Fibroblast of lung (primary cell): ENCODE measurements around the gene TUBA4A. TPM values are rescaled to one million over a fixed set of nuclear protein-coding genes. Genes with fewer than 3 reads are reported as not detected.

ENCODE experiments used
- DNase-seq, 2 donors: peaks; one replicate each; pipeline versions ENCODE4 v3.0.0 to v3.0.0-alpha.2; 2010; ENCODE audit warnings: low read depth in 2 of 2
- H2AFZ ChIP-seq: 2 replicates; pipeline ENCODE4 v1.5.1; 2012; ENCODE audit warnings: low read length, control low read depth, inconsistent platforms
- H3K27ac ChIP-seq: 2 replicates; pipeline ENCODE4 v1.5.1; 2011; ENCODE audit warnings: low read length, control low read depth; ENCODE audit not compliant: insufficient read depth
- H3K27me3 ChIP-seq: 2 replicates; pipeline ENCODE4 v1.5.1; 2011; ENCODE audit warnings: mild to moderate bottlenecking, low read length; ENCODE audit not compliant: control insufficient read depth, insufficient read depth
- H3K36me3 ChIP-seq: 2 replicates; pipeline ENCODE4 v1.5.1; 2011; ENCODE audit warnings: low read length; ENCODE audit not compliant: control insufficient read depth, insufficient read depth
- H3K4me1 ChIP-seq: 2 replicates; pipeline ENCODE4 v1.5.1; 2011; ENCODE audit warnings: low read length; ENCODE audit not compliant: control insufficient read depth, insufficient read depth; ENCODE audit errors: extremely low read depth
- H3K4me2 ChIP-seq: 2 replicates; pipeline ENCODE4 v1.5.1; 2011; ENCODE audit warnings: low read length, control low read depth; ENCODE audit not compliant: insufficient read depth; ENCODE audit errors: extremely low read depth
- H3K4me3 ChIP-seq, 4 experiments: fragments of 200-600 bp in 1 of 4; sonication (generic) in 1 of 4; replicated peaks in 1 of 4; 2 replicates each; pipeline ENCODE4 v1.5.1; 2011 to 2016; ENCODE audit warnings: low read length in 4 of 4, low read depth in 3 of 4, mild to moderate bottlenecking in 3 of 4, control low read depth in 2 of 4, inconsistent platforms in 1 of 4, mixed read lengths in 1 of 4; ENCODE audit not compliant: insufficient read depth in 1 of 4; ENCODE audit errors: control extremely low read depth in 1 of 4
- H3K79me2 ChIP-seq: 2 replicates; pipeline ENCODE4 v1.5.1; 2012; ENCODE audit warnings: mild to moderate bottlenecking, low read length, inconsistent platforms; ENCODE audit not compliant: control insufficient read depth, insufficient read depth
- H3K9ac ChIP-seq: 2 replicates; pipeline ENCODE4 v1.5.1; 2011; ENCODE audit warnings: mild to moderate bottlenecking, low read length, control low read depth; ENCODE audit not compliant: insufficient read depth
- H3K9me3 ChIP-seq: 2 replicates; pipeline ENCODE4 v1.5.1; 2012; ENCODE audit warnings: low read depth, low read length; ENCODE audit not compliant: control insufficient read depth, insufficient read depth
- H4K20me1 ChIP-seq: 2 replicates; pipeline ENCODE4 v1.5.1; 2011; ENCODE audit warnings: low read length; ENCODE audit not compliant: control insufficient read depth, insufficient read depth; ENCODE audit errors: extremely low read depth
- EZH2 ChIP-seq: IDR thresholded peaks from 2 replicates; pipeline ENCODE4 v1.5.1; 2012; ENCODE audit warnings: low read length, control low read depth, mild to moderate bottlenecking; ENCODE audit errors: missing control alignments
- polyA plus RNA-seq, 2 donors: library from polyadenylated mRNA; depleted of rRNA in 1 of 2; stranded (reverse) in 1 of 2; unstranded in 1 of 2; fragments of >200 nt; gene quantifications; 2 replicates each; pipeline ENCODE4 v1.2.1, GENCODE V29; 2011 to 2012; ENCODE audit warnings: missing spikeins in 1 of 2
- total RNA-seq: library from RNA; depleted of rRNA; stranded (reverse); fragments of >200 nt; gene quantifications from 2 replicates; pipeline ENCODE4 v1.2.1, GENCODE V29; 2014
- TF ChIP-seq, protein P1 (sequence below), 2 donors: IDR thresholded peaks in 1 of 2; conservative IDR thresholded peaks in 1 of 2; 1 replicate in 1 of 2; 2 replicates in 1 of 2; pipeline ENCODE4 v1.5.1; 2011 to 2012; ENCODE audit warnings: low read length in 2 of 2, control low read depth in 1 of 2, inconsistent platforms in 1 of 2, low read depth in 1 of 2, mild to moderate bottlenecking in 1 of 2

TUBA4A gene
- total and polyA plus RNA-seq, 2 donors (not counting 1 experiment from before 2014, with no cell fraction given): 5.6 to 14.7 TPM

DNA sequence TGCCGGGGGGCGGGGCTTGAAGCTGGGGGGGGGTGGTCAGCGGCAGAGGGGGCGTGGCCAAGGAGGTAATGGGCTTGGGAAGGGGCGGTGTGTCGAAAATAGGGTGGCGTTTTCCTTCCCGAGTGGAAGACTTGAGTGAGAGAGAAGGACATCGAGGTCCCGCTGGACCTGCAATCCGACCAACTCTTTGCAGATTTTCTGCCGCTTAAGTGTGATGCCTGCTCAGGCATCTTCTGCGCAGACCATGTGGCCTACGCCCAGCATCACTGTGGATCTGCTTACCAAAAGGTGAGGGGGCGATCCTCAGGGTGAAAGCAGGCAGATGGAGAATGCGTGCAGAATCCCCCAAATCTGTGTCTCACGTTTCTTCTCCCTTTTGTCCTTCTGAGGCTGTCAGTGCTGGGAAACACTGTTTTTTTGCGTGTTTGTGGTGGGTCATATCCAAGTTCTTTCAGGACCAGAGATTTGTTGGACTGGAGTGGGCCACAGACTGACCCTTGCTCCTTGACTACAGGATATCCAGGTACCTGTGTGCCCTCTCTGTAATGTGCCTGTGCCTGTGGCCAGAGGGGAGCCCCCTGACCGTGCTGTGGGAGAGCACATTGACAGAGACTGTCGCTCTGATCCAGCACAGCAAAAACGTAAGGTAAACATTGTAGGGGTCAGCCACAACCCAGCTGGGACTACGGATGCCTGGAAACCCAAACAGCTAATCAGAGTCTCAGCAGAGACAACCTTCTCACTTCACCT, 46.4 kb downstream of the TUBA4A start:
- peaks cover 15% of the 10 kb centered on the region for H3K36me3 ChIP-seq
- peaks cover 2% of the 10 kb centered on the region for H3K79me2 ChIP-seq
- peak overlapping the region; percentile 32 for H3K9ac ChIP-seq
- peaks cover 16% of the 10 kb centered on the region for H3K4me1 ChIP-seq
- no peak for DNase-seq
- peak overlapping the region; percentile 58 to 79 (median 72) for H3K4me3 ChIP-seq
- peak overlapping the region; percentile 80 for H3K27ac ChIP-seq
- H3K4me2 ChIP-seq: peak overlapping the region; percentile 94
- no peaks in the 10 kb centered on the region for H4K20me1 ChIP-seq
- H3K27me3 ChIP-seq: peaks cover 2% of the 10 kb centered on the region
- H2AFZ ChIP-seq: peak overlapping the region; percentile 3
- TF ChIP-seq, protein P1, sequence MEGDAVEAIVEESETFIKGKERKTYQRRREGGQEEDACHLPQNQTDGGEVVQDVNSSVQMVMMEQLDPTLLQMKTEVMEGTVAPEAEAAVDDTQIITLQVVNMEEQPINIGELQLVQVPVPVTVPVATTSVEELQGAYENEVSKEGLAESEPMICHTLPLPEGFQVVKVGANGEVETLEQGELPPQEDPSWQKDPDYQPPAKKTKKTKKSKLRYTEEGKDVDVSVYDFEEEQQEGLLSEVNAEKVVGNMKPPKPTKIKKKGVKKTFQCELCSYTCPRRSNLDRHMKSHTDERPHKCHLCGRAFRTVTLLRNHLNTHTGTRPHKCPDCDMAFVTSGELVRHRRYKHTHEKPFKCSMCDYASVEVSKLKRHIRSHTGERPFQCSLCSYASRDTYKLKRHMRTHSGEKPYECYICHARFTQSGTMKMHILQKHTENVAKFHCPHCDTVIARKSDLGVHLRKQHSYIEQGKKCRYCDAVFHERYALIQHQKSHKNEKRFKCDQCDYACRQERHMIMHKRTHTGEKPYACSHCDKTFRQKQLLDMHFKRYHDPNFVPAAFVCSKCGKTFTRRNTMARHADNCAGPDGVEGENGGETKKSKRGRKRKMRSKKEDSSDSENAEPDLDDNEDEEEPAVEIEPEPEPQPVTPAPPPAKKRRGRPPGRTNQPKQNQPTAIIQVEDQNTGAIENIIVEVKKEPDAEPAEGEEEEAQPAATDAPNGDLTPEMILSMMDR (conservative IDR thresholded peaks at IDR 0.05 in 1 of 2, IDR thresholded peaks at IDR 0.05 in 1 of 2; ENCODE audit: low read depth in 1 of 2, low read length in 2 of 2): no peak
- no peak for TF ChIP-seq EZH2
- H3K9me3 ChIP-seq: no peaks in the 10 kb centered on the region

DNA sequence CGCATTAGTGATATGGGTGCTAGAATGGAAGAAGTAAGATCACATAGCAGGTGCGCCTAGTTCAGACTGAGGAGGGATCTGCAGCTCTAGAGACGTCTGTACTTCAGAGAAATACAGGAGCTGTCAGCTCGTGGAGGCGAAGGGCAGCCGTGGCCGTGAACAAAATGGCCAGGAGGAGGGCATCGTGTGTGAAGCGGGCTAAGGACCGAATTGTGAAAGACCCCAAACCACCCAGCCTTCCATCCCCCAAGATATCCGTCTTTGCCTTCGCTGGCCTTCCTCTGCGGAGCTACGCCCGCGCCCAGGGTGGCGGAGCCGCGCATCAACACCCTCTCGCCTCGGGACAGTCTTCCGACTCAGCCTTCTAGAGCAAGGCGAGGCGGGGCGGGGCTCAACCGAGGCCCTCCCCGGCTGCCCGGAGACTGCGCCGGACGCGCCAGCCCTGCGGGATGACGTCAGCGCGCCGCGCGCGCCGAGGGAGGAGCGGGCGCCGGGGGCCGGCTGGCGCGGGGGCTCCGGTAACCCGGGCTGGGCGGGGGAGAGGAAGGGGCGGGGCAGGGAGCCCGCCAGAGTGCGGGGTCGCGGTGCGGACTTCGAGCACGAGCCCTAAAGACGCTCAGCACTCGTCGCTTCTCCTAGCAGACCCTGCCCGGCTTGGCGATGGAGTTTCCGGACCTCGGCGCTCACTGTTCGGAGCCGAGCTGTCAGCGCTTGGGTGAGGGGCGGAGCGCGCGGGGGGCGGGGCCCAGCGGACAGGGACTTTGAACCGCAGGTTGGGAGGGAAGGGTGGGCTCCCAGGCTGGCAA, 47.2 kb downstream of the TUBA4A start, which contains the start of gene ZFAND2B:
TSS of gene ZFAND2B (plus strand) at position 455 of the 806 bp plus-strand sequence. CDS start at position 661, 206 bp downstream.
- peak within 1 kb of the TSS; percentile 71 for H3K9ac ChIP-seq
- H3K4me1 ChIP-seq: peaks cover 16% of the 10 kb centered on the region
- H3K9me3 ChIP-seq: no peaks in the 10 kb centered on the region
- H3K79me2 ChIP-seq: peaks cover 2% of the 10 kb centered on the region
- H3K27me3 ChIP-seq: peaks cover 2% of the 10 kb centered on the region
- peak within 1 kb of the TSS; percentile 58 to 85 (median 75) for H3K4me3 ChIP-seq
- peaks cover 15% of the 10 kb centered on the region for H3K36me3 ChIP-seq
- H4K20me1 ChIP-seq: no peaks in the 10 kb centered on the region
- peak; percentile 86 to 90 for DNase-seq
- H2AFZ ChIP-seq: peak within 1 kb of the TSS; percentile 91
- no peak for TF ChIP-seq EZH2
- TF ChIP-seq, protein P1 (conservative IDR thresholded peaks at IDR 0.05 in 1 of 2, IDR thresholded peaks at IDR 0.05 in 1 of 2; ENCODE audit: low read depth in 1 of 2, low read length in 2 of 2): no peak
- H3K4me2 ChIP-seq: peak within 1 kb of the TSS; percentile 99
- H3K27ac ChIP-seq: peak within 1 kb of the TSS; percentile 80

DNA sequence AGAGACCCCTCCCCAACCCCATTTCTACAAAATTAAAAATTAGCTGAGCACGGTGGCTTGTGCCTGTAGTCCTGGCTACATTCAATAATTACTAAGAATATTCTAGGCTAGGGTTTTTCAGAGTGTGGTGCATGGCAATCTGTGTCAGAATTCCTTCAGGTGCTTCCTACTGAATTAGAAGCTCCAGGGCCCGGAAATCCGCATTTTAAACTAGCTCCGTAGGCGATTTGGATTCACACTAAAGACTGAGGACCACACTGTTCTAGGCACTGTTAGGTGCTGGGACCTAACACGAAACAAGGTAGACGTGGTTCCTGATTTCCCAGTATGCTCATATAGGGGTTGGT, 47.8 kb downstream of the TUBA4A start:
- Histone ChIP-seq H4K20me1 (no peaks in the 10 kb centered on the region), H3K79me2 (peaks cover 2% of the 10 kb centered on the region), H2AFZ (peak overlapping the region; percentile 91), H3K4me1 (peaks cover 16% of the 10 kb centered on the region), H3K4me2 (peak overlapping the region; percentile 99), H3K27me3 (peaks cover 2% of the 10 kb centered on the region), H3K4me3 (peak overlapping the region; percentile 58 to 85 (median 75)), H3K9me3 (no peaks in the 10 kb centered on the region), H3K9ac (peak overlapping the region; percentile 68), H3K36me3 (peaks cover 15% of the 10 kb centered on the region), H3K27ac (peak overlapping the region; percentile 50)
- no peak for DNase-seq
- TF ChIP-seq EZH2: no peak
- TF ChIP-seq, protein P1 (conservative IDR thresholded peaks at IDR 0.05 in 1 of 2, IDR thresholded peaks at IDR 0.05 in 1 of 2; ENCODE audit: low read depth in 1 of 2, low read length in 2 of 2): no peak
